Inflammatory macrophage treated with lipopolysaccharide for 4 hours (primary cell): ENCODE results near the gene LIMA1.
A peak's percentile ranks its signal among the peaks of the same experiment; 100 is the strongest.
"Not testable (repeated sequence)": the region's sequence is repeated elsewhere in the genome, so short reads cannot be mapped to it uniquely, and the experiment has no call there.

Experiments
- DNase-seq: peaks from one replicate; pipeline ENCODE4 v3.0.0-alpha.2; 2020

Gene LIMA1

DNA sequence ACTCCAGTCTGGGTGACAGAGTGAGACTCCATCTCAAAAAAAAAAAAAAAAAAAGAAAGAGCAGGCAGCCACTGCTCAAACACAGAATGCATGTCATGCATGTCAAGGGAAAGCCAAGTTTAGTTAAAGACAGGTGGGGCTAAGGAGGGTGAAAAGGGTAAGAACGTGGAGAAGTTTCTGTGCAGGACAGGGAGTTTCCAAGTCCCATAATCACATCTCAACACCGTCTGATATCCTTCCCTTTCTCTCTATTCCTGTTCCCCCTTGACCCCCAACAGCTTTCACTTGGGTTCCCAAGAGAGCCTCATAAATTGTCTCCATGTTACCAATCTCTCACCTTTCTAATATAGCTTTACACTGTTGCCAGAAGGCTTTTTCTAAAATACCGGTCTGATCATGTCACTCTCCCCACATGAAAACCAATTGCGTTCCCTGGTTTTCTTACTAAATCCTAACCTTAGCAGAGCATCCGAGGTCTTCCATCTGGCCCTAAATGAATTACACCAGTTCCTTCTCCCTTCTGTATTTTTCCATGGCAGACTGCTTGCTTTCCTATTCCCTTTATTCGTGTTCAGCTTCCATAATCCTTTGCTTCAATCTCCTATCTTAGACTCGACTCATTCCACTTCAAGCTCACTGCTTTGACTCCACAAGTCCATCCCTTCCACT is 37.0 kb downstream of the LIMA1 start:
- no peak for DNase-seq

- DNase-seq: no peak
These were observed 39.8 kb downstream of the LIMA1 start for GRCh38 chr12:50243507-50243906.

DNA sequence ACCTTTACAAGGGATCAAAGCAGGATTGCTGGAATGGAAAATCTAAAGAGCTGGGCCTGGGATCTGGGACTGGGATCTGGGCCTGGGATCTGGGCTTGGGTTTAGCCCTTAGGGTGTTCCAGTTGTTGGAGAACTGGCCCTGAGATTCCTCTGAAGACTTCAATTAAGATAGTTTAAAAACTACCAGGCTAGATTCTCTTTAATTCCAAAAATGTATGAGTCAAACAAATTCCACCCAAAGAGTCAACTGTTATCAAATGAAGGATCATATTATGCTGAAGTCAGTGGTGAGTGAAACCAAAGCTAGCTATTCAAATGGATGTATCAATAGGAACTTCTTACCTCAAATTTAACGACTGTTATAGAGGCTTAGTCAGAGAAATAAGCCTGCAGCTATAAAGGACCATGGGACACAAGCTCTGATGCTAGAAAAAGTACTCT is 40.5 kb downstream of the LIMA1 start:
- no peak for DNase-seq

- no peak for DNase-seq
These were observed 42.1 kb downstream of the LIMA1 start for GRCh38 chr12:50241178-50241577.

DNA sequence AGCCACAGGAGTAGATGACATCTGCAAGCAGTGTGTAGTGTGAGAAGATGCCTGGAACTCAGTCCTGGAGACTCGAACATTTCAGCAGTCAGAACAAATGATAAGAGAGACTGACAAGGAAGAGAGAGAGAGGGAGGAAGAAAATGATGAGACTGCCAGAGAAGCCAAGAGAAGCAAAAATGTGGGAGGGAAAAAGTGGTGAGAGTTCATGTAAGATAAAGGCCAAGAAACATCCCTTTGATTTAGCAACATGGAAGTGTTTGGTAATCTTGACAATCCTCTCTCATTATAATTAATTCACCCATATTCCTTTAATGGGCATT is 42.6 kb downstream of the LIMA1 start:
- DNase-seq: no peak

GRCh38 chr12:50240096-50240791 is 43.1 kb downstream of the LIMA1 start:
- DNase-seq: no peak

DNA sequence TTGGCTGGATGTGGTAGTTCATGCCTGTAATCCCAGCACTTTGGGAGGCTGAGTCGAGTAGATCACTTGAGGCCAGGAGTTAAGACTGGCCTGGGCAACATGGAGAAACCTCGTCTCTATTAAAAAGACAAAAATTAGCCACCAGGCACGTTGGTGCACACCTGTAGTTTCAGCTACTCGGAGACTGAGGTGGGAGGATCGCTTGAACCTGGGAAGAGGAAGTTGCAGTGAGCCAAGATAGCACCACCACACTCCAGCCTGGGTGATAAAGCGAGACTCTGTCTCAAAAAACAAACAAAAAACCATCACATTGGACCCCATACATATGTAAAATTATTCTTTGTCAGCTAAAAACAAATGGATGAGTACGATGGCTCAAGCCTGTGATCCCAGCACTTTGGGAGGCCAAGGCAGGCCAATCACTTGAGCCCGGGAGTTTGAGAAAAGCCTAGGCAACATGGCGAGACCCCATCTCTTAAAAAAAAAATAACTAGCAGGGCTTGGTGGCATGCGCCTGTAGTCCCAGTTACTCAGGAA is 43.9 kb downstream of the LIMA1 start:
- DNase-seq: no peak

DNA sequence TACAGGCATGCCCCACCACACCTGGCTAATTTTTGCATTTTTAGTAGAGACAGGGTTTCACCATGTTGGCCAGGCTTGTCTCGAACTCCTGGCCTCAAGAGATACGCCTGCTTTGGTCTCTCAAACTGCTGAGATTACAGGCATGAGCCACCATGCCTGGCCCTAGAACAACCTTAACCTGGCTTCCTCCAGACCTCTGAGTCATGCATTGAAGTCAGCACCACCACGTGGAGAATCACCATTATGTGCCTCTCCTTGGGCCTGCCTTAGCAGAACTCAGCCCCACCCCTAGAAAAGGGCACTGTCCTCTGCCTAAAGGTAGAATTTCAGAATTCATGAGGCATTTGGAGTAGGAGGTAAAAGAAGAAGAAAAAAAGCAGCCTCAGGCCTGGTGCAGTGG is 49.0 kb downstream of the LIMA1 start:
- DNase-seq: no peak

DNA sequence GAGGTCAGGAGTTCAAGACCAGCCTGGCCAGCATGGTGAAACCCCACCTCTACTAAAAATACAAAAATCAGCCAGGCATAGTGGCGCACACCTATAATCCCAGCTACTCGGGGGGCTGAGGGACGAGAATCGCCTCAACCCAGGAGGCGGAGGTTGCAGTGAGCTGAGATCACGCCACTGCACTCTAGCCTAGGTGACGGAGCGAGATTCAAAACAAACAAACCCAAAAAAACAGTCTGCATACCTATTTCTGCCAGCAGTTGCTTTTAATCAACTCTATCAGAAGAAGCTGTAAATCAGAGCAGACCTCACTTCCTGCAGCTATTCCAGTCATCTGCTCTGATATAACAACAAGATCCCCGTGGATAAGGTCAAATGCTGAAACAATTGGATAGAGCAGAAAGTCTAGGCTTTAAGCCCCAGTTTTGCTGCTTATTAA is 50.5 kb downstream of the LIMA1 start:
- DNase-seq: no peak

DNA sequence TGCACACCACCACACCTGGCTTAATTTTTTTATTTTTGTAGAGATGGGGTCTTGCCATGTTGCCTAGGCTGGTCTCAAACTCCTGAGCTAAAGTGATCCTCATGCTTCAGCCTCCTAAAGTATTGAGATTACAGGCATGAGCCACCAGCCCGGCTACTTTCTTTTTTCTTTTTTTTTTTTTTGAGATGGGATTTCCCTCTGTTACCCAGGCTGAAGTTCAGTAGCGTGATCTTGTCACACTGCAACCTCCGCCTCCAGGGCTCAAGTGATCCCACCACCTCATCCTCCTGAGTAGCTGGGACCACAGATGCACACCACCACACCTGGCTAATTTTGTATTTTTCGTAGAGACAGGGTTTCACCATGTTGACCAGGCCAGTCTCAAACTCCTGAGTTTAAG is 51.1 kb downstream of the LIMA1 start:
- DNase-seq: no peak

DNA sequence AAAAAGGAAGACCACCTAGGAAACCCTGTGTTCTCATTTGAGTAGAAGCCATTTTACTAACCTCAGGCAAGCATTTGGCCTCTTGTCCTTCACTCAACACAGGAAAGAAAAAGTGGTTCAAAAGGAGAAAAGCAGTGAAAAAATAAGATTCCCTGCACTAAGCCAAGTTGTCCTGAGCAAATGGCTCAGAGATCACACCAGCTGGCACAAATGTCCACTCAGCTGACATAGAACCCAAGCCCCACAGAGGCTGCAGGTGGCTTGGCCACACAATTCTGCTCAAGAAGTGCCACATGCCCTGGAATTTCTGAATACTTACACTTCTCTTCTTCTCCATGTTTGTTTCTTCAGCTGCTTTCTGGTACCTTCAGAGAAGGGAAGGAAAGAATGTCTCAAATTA is 52.0 kb downstream of the LIMA1 start:
- DNase-seq: no peak

DNA sequence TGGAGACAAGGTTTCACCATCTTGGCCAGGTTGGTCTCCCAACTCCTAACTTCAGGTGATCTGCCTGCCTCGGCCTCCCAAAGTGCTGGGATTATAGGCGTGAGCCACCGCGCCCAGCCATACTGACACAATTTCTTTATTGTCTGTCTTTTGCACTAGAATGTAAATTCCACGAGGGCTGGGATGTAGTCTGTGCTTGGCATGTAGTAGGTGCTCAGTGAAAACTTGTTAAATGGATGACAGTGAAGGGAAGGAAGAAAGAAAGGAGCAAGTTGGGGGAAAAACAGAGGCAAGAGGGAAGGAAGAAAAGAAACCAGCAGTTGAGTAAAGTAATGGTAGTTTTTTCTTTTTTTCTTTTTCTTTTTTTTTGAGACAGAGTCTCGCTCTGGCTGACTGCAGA is 53.1 kb downstream of the LIMA1 start:
- no peak for DNase-seq

DNA sequence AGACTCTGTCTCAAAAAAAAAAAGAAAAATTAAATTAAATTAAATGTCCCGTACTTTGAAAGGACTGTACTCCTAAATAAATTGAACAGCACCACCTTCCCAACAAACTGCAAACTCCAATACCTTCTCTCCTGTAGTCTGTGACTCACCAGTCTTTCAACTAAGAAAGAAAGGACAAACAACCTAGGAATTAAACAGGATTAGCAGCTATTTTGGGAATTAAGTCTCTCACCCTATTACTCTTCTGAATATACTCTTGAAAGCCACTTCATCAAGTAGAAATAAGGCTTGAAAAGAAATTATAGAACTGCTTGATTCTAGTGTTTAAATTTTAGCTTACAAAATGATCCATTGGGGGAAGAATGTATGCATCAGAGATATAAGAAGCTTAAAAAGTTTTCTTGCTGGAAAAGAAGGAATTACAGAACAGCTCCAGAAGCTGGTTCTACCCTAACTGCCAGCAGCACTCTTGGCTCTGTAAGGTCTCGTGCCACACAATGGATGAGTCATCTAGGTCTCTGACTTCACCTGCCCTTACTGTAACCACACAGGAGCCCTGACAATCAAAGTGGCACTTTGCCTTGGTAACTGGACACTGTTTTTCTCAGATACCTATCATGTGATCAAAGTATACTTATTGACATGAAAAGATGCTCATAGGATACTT is 59.2 kb downstream of the LIMA1 start:
- DNase-seq: no peak

GRCh38 chr12:50222275-50222783 is 61.0 kb downstream of the LIMA1 start:
- DNase-seq: peak; percentile 75

DNA sequence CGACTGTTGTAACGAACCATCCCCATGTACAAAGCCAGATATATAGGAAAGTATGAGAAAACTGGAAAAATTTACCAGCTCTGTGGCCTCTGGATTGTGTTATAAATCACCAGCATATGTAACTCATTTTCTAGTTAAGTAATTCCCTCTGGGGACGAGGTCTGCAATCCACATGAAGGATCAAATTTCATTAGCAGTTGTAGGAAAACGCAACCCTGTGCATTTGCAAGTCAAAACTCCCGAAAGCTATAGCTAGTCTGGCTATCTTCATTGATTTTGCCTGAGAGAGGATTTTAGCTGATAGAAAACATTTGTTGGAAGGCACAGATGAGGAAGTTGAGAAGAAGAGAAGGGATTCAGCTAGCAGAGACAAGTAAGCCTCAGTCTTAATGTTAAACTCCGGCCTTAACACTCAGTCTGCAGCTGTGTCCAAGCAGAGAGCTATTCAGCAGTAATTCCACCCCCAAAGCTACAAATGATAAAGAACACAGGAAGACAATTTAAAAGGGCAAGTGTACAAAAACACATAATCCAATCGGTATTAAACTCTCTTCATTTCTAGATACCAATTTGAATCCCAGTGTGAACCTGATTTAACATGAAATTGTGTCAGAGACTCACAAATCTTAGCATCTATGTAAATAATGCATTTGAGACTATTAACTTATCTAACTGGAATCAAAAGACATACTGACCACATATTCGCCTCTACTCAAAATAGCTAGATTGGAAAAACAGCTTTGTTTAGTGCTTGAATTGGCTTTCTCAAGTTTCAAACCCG is 61.9 kb downstream of the LIMA1 start:
- peak; percentile 42 for DNase-seq

DNA sequence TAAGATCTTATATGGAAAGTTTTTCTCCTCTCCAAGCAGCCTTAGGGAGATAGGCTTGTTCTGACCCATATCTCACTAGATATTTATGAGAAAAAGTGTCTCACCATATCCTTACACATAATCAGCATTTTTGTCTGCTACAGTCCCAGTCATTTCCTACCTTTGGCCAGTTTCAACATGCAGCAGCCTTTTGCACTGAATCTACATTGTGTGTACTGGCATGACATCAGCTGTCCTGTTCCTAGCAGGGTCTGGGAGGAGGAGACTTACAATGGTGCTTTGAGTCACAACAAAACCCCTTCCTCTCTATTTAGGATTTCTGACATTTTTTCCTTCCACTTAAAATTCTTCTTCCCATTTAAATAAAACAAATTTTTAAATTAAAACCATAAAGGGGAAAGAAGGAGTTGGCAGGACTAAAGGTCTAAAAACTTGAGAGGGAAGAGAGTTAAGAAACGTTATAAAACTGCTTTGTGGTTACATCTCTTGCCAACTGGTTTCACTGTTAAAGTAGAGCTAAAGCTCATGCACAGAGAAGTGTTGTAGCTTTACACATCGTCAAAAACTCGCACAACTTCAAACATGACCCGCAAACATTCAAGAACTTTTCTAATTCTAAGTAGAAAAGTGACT is 62.8 kb downstream of the LIMA1 start:
- peak; percentile 53 for DNase-seq

GRCh38 chr12:50219544-50219943 is 63.8 kb downstream of the LIMA1 start:
- no peak for DNase-seq

DNA sequence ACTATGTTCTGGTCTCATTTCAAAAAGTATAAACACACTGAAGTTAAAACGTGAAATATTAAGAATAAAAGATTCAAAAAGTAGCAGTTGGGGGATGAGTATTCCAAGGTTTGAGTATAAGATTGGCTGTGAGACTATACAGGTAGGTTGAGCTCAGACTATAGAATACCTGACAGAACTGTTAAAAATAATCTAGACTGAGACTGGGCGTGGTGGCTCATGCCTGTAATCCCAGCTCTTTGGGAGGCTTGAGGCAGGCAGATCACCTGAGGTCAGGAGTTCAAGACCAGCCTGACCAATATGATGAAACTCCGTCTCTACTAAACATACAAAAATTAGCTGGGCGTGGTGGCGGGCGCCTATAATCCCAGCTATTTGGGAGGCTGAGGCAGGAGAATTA is 64.3 kb downstream of the LIMA1 start:
- not testable (repeated sequence) for DNase-seq

DNA sequence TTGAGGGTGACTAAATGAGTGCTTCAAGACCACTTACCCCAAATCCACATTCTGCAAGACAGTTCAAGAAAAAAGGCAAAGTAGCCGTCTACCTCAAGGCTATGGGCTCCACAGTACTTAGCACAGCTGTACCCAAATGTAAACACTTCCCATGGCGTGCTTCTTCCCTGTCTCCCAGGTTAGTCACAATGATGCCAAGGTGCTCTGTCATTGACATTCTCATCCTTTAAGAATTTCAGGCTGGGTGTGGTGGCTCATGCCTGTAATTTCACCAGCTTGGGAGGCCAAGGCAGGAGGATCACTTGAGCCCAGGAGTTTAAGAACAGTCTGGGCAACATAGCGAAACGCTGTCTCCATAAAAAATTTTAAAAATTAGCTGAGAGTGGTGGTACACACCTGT is 64.9 kb downstream of the LIMA1 start:
- no peak for DNase-seq

- DNase-seq: no peak
These were observed 66.1 kb downstream of the LIMA1 start for GRCh38 chr12:50217202-50217601.

- no peak for DNase-seq
These were observed 68.3 kb downstream of the LIMA1 start for GRCh38 chr12:50215033-50215432.

GRCh38 chr12:50214018-50214417 is 69.3 kb downstream of the LIMA1 start:
- no peak for DNase-seq

DNA sequence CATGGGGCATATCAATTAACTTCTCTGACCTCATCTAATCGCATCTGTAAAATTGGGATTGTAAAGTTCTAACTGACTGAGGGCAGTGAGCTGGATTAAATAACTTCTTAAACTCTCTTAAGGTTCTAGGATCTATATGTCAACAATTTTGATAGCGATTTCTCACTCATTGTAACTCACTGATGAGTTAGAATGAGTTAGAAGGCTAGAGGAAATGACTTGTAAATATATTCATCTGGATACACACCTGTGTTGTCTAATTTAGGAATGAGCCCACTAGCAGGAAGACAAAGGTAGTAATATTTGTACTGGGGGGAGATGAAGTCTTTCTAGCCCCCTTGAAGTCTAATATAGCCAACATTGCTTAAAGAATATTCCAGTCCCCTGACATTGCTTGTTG is 69.9 kb downstream of the LIMA1 start:
- DNase-seq: no peak
